ENCODE data around the gene CDK6. TPM values are rescaled to one million over a fixed set of nuclear protein-coding genes. Genes with fewer than 3 reads are reported as not detected.
A peak's percentile ranks its signal among the peaks of the same experiment; 100 is the strongest.

Gene CDK6
- total and polyA plus RNA-seq, 9 of the 15 experiments (the other 6 are each of a cell fraction or from before 2014, with no cell fraction given): 7.6 to 109 (median 44.4) TPM

DNA sequence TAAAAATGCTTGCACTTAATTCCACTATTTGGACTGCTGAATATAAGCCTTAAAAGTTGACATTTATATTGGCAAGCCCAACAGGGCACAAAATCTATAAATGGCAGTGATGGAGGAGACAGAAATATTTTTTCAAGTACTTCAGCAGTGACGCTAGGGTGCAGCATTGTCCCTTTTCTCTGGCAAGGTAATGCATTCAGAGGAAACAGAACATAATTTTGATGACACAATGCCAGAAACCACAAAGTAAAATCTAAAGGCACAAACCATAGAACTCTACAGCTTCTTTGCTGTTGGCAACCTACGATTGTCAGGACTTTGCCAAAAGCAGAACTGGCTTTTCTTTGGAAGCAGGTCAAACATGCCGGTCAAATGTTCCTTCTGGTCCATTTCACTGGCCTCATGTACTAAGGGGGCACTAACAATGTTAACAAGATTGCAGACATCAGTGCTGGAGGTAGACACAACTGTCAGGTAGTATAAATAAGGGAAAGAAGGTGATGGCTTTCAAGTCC is 215.3 kb downstream of the CDK6 start (continued):
- TF ChIP-seq ZNF24 (IDR thresholded peaks at IDR 0.05) (no peak), BACH1 (tag; IDR thresholded peaks at IDR 0.05) (no peak), ZNF263 (CRISPR knock-in tag; IDR thresholded peaks at IDR 0.05; ENCODE audit: borderline replicate concordance) (no peak), ZNF780A (CRISPR knock-in tag; IDR thresholded peaks at IDR 0.05) (no peak), FOXA3 (CRISPR knock-in tag; conservative IDR thresholded peaks at IDR 0.05 in 1 of 2, IDR thresholded peaks at IDR 0.05 in 1 of 2) (no peak), NCOA2 (IDR thresholded peaks at IDR 0.05; ENCODE audit: partially characterized antibody in 2 of 2) (no peak), NCOR1 (IDR thresholded peaks at IDR 0.05) (no peak), ATF1 (CRISPR knock-in tag; IDR thresholded peaks at IDR 0.05) (no peak), ATF1 (tag; IDR thresholded peaks at IDR 0.05) (0 out of 2 replicates have a peak, but pooled peaks have one; percentile 27), KLF16 (IDR thresholded peaks at IDR 0.05) (peak; percentile 32; the same call in 1 of the 2 replicates), BRD9 (IDR thresholded peaks at IDR 0.05; ENCODE audit: low read depth, partially characterized antibody) (peak; percentile 28), NCOA6 (IDR thresholded peaks at IDR 0.05) (no peak)
- TF ChIP-seq, protein P1, sequence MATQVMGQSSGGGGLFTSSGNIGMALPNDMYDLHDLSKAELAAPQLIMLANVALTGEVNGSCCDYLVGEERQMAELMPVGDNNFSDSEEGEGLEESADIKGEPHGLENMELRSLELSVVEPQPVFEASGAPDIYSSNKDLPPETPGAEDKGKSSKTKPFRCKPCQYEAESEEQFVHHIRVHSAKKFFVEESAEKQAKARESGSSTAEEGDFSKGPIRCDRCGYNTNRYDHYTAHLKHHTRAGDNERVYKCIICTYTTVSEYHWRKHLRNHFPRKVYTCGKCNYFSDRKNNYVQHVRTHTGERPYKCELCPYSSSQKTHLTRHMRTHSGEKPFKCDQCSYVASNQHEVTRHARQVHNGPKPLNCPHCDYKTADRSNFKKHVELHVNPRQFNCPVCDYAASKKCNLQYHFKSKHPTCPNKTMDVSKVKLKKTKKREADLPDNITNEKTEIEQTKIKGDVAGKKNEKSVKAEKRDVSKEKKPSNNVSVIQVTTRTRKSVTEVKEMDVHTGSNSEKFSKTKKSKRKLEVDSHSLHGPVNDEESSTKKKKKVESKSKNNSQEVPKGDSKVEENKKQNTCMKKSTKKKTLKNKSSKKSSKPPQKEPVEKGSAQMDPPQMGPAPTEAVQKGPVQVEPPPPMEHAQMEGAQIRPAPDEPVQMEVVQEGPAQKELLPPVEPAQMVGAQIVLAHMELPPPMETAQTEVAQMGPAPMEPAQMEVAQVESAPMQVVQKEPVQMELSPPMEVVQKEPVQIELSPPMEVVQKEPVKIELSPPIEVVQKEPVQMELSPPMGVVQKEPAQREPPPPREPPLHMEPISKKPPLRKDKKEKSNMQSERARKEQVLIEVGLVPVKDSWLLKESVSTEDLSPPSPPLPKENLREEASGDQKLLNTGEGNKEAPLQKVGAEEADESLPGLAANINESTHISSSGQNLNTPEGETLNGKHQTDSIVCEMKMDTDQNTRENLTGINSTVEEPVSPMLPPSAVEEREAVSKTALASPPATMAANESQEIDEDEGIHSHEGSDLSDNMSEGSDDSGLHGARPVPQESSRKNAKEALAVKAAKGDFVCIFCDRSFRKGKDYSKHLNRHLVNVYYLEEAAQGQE (IDR thresholded peaks at IDR 0.05; ENCODE audit: borderline replicate concordance): peak; percentile 83
- TF ChIP-seq, protein P1 (CRISPR knock-in tag; IDR thresholded peaks at IDR 0.05; ENCODE audit: low read depth): no peak
- TF ChIP-seq, protein P2, sequence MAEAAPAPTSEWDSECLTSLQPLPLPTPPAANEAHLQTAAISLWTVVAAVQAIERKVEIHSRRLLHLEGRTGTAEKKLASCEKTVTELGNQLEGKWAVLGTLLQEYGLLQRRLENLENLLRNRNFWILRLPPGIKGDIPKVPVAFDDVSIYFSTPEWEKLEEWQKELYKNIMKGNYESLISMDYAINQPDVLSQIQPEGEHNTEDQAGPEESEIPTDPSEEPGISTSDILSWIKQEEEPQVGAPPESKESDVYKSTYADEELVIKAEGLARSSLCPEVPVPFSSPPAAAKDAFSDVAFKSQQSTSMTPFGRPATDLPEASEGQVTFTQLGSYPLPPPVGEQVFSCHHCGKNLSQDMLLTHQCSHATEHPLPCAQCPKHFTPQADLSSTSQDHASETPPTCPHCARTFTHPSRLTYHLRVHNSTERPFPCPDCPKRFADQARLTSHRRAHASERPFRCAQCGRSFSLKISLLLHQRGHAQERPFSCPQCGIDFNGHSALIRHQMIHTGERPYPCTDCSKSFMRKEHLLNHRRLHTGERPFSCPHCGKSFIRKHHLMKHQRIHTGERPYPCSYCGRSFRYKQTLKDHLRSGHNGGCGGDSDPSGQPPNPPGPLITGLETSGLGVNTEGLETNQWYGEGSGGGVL (CRISPR knock-in tag; IDR thresholded peaks at IDR 0.05): no peak
- TF ChIP-seq, protein P3, sequence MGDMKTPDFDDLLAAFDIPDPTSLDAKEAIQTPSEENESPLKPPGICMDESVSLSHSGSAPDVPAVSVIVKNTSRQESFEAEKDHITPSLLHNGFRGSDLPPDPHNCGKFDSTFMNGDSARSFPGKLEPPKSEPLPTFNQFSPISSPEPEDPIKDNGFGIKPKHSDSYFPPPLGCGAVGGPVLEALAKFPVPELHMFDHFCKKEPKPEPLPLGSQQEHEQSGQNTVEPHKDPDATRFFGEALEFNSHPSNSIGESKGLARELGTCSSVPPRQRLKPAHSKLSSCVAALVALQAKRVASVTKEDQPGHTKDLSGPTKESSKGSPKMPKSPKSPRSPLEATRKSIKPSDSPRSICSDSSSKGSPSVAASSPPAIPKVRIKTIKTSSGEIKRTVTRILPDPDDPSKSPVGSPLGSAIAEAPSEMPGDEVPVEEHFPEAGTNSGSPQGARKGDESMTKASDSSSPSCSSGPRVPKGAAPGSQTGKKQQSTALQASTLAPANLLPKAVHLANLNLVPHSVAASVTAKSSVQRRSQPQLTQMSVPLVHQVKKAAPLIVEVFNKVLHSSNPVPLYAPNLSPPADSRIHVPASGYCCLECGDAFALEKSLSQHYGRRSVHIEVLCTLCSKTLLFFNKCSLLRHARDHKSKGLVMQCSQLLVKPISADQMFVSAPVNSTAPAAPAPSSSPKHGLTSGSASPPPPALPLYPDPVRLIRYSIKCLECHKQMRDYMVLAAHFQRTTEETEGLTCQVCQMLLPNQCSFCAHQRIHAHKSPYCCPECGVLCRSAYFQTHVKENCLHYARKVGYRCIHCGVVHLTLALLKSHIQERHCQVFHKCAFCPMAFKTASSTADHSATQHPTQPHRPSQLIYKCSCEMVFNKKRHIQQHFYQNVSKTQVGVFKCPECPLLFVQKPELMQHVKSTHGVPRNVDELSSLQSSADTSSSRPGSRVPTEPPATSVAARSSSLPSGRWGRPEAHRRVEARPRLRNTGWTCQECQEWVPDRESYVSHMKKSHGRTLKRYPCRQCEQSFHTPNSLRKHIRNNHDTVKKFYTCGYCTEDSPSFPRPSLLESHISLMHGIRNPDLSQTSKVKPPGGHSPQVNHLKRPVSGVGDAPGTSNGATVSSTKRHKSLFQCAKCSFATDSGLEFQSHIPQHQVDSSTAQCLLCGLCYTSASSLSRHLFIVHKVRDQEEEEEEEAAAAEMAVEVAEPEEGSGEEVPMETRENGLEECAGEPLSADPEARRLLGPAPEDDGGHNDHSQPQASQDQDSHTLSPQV (IDR thresholded peaks at IDR 0.05): no peak

Data from K562 (cell line).